ENCODE results near the gene SV2B. TPM values are rescaled to one million over a fixed set of nuclear protein-coding genes. Genes with fewer than 3 reads are reported as not detected.

The SV2B gene
- total and polyA plus RNA-seq, 9 of the 15 experiments (the other 6 are each of a cell fraction or from before 2014, with no cell fraction given), result 0.01 to 0.25 (median 0.11) TPM

DNA sequence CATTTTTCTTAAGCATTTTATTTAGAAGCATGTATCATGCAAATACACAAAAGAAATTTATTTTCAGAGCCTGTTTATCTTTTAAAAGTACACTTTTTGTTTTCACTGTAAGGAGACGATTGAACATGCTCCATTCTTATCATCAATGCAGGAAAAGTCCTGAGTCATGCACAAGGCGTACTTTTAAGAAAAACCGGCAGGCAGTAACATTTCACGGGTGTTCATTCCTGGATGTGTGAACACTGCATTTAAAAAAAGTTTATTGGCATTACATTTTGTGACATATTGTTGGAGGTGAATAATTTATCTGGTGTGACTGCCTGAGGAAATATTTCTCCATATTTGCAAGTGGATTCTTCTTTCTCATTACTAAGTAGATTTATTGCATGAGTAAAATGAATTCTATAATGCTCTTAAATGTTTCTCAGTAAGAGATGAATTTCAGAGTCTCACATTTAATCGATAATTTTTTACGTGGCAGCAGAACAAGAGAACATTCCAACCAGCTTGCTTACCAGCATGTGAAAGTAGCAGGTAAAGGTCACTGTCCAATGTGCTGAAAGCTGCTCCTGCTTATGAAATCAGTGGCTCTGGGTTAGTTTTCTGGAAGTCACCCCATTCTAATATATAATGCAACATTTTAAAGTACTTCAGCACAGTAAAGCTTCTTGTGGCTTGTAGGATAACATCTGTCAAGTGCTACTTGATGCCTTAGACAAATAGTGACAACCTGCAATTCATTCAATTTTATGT is 87.0 kb downstream of the SV2B start (continued):
- TF ChIP-seq, protein P1, sequence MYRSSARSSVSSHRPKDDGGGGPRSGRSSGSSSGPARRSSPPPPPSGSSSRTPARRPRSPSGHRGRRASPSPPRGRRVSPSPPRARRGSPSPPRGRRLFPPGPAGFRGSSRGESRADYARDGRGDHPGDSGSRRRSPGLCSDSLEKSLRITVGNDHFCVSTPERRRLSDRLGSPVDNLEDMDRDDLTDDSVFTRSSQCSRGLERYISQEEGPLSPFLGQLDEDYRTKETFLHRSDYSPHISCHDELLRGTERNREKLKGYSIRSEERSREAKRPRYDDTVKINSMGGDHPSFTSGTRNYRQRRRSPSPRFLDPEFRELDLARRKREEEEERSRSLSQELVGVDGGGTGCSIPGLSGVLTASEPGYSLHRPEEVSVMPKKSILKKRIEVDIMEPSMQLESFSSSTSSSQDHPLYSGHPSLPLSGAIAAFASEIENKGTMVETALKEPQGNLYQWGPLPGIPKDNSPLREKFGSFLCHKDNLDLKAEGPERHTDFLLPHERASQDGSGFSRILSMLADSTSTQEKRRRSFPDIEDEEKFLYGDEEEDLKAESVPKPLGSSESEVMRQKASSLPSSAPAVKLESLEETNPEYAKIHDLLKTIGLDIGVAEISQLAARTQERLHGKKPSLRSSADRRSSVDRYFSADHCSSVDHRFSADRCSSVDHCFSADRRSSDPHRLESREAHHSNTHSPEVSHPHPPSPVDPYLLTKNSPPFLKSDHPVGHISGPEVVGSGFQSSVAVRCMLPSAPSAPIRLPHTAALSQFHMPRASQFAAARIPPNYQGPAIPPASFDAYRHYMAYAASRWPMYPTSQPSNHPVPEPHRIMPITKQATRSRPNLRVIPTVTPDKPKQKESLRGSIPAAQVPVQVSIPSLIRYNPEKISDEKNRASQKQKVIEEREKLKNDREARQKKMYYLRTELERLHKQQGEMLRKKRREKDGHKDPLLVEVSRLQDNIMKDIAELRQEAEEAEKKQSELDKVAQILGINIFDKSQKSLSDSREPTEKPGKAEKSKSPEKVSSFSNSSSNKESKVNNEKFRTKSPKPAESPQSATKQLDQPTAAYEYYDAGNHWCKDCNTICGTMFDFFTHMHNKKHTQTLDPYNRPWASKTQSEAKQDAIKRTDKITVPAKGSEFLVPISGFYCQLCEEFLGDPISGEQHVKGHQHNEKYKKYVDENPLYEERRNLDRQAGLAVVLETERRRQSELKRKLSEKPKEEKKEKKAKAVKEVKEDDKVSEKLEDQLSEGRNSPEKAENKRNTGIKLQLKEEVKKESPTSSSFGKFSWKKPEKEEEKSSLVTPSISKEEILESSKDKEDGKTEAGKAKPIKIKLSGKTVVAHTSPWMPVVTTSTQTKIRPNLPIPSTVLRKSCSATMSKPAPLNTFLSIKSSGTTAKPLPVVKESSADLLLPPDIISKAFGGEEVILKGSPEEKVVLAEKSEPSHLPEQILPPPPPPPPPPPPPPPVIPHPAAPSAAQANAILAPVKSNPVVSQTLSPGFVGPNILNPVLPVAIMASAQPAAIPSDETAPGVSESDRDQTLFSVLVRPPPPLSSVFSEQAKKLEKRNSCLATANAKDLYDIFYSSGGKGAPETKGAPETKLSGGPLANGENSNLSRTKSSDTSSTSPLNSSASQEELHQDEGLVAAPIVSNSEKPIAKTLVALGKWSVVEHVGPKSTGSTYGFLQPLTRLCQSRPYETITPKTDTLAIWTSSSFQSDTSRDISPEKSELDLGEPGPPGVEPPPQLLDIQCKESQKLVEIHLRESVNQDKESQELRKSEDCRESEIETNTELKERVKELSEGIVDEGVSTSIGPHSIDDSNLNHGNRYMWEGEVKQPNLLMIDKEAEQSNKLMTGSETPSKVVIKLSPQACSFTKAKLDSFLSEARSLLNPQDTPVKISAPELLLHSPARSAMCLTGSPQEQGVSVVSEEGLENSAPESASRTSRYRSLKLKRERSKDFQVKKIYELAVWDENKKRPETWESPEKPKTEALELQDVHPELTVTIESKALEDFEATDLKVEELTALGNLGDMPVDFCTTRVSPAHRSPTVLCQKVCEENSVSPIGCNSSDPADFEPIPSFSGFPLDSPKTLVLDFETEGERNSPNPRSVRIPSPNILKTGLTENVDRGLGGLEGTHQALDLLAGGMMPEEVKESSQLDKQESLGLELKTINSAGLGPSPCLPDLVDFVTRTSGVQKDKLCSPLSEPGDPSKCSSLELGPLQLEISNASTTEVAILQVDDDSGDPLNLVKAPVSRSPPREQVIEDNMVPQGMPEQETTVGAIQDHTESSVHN (IDR thresholded peaks at IDR 0.05; ENCODE audit: borderline replicate concordance in 1 of 2, low read depth in 1 of 2), result no peak
- TF ChIP-seq, protein P2, sequence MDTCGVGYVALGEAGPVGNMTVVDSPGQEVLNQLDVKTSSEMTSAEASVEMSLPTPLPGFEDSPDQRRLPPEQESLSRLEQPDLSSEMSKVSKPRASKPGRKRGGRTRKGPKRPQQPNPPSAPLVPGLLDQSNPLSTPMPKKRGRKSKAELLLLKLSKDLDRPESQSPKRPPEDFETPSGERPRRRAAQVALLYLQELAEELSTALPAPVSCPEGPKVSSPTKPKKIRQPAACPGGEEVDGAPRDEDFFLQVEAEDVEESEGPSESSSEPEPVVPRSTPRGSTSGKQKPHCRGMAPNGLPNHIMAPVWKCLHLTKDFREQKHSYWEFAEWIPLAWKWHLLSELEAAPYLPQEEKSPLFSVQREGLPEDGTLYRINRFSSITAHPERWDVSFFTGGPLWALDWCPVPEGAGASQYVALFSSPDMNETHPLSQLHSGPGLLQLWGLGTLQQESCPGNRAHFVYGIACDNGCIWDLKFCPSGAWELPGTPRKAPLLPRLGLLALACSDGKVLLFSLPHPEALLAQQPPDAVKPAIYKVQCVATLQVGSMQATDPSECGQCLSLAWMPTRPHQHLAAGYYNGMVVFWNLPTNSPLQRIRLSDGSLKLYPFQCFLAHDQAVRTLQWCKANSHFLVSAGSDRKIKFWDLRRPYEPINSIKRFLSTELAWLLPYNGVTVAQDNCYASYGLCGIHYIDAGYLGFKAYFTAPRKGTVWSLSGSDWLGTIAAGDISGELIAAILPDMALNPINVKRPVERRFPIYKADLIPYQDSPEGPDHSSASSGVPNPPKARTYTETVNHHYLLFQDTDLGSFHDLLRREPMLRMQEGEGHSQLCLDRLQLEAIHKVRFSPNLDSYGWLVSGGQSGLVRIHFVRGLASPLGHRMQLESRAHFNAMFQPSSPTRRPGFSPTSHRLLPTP (IDR thresholded peaks at IDR 0.05; ENCODE audit: borderline replicate concordance, extremely low read depth, insufficient read length), result no peak
- TF ChIP-seq, protein P3, sequence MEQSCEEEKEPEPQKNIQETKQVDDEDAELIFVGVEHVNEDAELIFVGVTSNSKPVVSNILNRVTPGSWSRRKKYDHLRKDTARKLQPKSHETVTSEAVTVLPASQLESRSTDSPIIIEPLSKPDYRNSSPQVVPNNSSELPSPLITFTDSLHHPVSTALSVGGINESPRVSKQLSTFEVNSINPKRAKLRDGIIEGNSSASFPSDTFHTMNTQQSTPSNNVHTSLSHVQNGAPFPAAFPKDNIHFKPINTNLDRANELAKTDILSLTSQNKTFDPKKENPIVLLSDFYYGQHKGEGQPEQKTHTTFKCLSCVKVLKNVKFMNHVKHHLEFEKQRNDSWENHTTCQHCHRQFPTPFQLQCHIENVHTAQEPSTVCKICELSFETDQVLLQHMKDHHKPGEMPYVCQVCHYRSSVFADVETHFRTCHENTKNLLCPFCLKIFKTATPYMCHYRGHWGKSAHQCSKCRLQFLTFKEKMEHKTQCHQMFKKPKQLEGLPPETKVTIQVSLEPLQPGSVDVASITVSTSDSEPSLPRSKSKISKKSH (CRISPR knock-in tag; IDR thresholded peaks at IDR 0.05), result no peak
- TF ChIP-seq CBX5 (IDR thresholded peaks at IDR 0.05; ENCODE audit: borderline replicate concordance, low read depth) (no peak), CTBP1 (IDR thresholded peaks at IDR 0.05; ENCODE audit: borderline replicate concordance) (no peak), ZC3H4 (CRISPR knock-in tag; IDR thresholded peaks at IDR 0.05; ENCODE audit: borderline replicate concordance) (no peak), GTF2F1 (IDR thresholded peaks at IDR 0.05; ENCODE audit: low read depth, low read length) (no peak), ZNF586 (CRISPR knock-in tag; conservative IDR thresholded peaks at IDR 0.05) (no peak), SIX5 (IDR thresholded peaks at IDR 0.05; ENCODE audit: borderline replicate concordance in 1 of 2, insufficient read depth in 1 of 2, low read depth in 1 of 2, low read length in 2 of 2) (no peak), RFX5 (IDR thresholded peaks at IDR 0.05; ENCODE audit: low read depth, low read length) (no peak)
- TF ChIP-seq, protein P4, sequence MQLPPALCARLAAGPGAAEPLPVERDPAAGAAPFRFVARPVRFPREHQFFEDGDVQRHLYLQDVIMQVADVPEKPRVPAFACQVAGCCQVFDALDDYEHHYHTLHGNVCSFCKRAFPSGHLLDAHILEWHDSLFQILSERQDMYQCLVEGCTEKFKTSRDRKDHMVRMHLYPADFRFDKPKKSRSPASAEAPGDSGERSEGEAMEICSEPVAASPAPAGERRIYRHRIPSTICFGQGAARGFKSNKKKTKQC (CRISPR knock-in tag; IDR thresholded peaks at IDR 0.05), result no peak

Measured in K562 (cell line).